Mesothelial cell of epicardium (in vitro differentiated cells): ENCODE measurements around the gene RNF13. TPM values are rescaled to one million over a fixed set of nuclear protein-coding genes. Genes with fewer than 3 reads are reported as not detected.
"Not testable (repeated sequence)": the region's sequence is repeated elsewhere in the genome, so short reads cannot be mapped to it uniquely, and the experiment has no call there.

ENCODE experiments used
- DNase-seq, 2 experiments: peaks; one replicate each; pipeline ENCODE4 v3.0.0; 2021; ENCODE audit warnings: low spot score in 2 of 2; ENCODE audit not compliant: unreplicated experiment in 2 of 2
- H3K27ac Mint-ChIP-seq: 2 replicates; pipeline ENCODE4 v1.8.0; 2021; ENCODE audit warnings: mixed read lengths
- H3K27me3 Mint-ChIP-seq: 2 replicates; pipeline ENCODE4 v1.8.0; 2021; ENCODE audit warnings: low read depth, mixed read lengths
- H3K36me3 Mint-ChIP-seq: 2 replicates; pipeline ENCODE4 v1.8.0; 2021; ENCODE audit warnings: mixed read lengths
- H3K4me1 Mint-ChIP-seq: 2 replicates; pipeline ENCODE4 v1.8.0; 2021; ENCODE audit warnings: mixed read lengths
- H3K4me3 Mint-ChIP-seq: 2 replicates; pipeline ENCODE4 v1.8.0; 2021; ENCODE audit warnings: mild to moderate bottlenecking, moderate library complexity, mixed read lengths
- H3K9me3 Mint-ChIP-seq: 2 replicates; pipeline ENCODE4 v1.8.0; 2021; ENCODE audit warnings: mixed read lengths
- CTCF ChIP-seq: fragments of 200-600 bp; sonication (generic); IDR thresholded peaks from one replicate; pipeline ENCODE4 v1.5.0; 2021; ENCODE audit warnings: antibody characterized with exemption; ENCODE audit not compliant: unreplicated experiment
- total RNA-seq: library from RNA; stranded (reverse); gene quantifications from 3 replicates; pipeline ENCODE4 v1.2.1, GENCODE V29; 2021

Gene RNF13
- total RNA-seq, 1 donor from 2014 or later = 29.8 TPM

GRCh38 chr3:149969940-149970715 lies 157.1 kb downstream of the RNF13 start:
- DNase-seq = peak; percentile 87 to 93
- Mint-ChIP-seq H3K4me1 (peaks cover 41% of the 10 kb centered on the region), H3K36me3 (peaks cover 10% of the 10 kb centered on the region), H3K27me3 (no peaks in the 10 kb centered on the region), H3K9me3 (peaks cover 9% of the 10 kb centered on the region), H3K4me3 (peak overlapping the region; percentile 93), H3K27ac (peak overlapping the region; percentile 93)
- TF ChIP-seq CTCF = no peak

GRCh38 chr3:149970716-149971402 lies 157.8 kb downstream of the RNF13 start, which contains the start of gene PFN2:
TSS of gene PFN2 (minus strand) at chr3:149970895. CDS start at chr3:149970856, 39 bp downstream.
- peaks cover 36% of the 10 kb centered on the region for H3K4me1 Mint-ChIP-seq
- peak within 1 kb of the TSS; percentile 99 for H3K27ac Mint-ChIP-seq
- H3K36me3 Mint-ChIP-seq = peaks cover 6% of the 10 kb centered on the region
- H3K27me3 Mint-ChIP-seq = no peaks in the 10 kb centered on the region
- H3K9me3 Mint-ChIP-seq = peaks cover 15% of the 10 kb centered on the region
- no peak for TF ChIP-seq CTCF
- peak; percentile 71 to 84 for DNase-seq
- H3K4me3 Mint-ChIP-seq = peak within 1 kb of the TSS; percentile 93

- peak overlapping the region; percentile 99 for H3K27ac Mint-ChIP-seq
- peaks cover 15% of the 10 kb centered on the region for H3K9me3 Mint-ChIP-seq
- peaks cover 36% of the 10 kb centered on the region for H3K4me1 Mint-ChIP-seq
- no peaks in the 10 kb centered on the region for H3K36me3 Mint-ChIP-seq
- DNase-seq = peak; percentile 38 to 80
- no peaks in the 10 kb centered on the region for H3K27me3 Mint-ChIP-seq
- TF ChIP-seq CTCF = no peak
- H3K4me3 Mint-ChIP-seq = peak overlapping the region; percentile 93
These were observed 158.5 kb downstream of the RNF13 start for GRCh38 chr3:149971403-149972075.

GRCh38 chr3:149975919-149976318 lies 162.9 kb downstream of the RNF13 start:
- Mint-ChIP-seq H3K36me3 (no peaks in the 10 kb centered on the region), H3K4me1 (peaks cover 38% of the 10 kb centered on the region), H3K9me3 (peaks cover 23% of the 10 kb centered on the region), H3K4me3 (no peak overlapping the region), H3K27me3 (no peaks in the 10 kb centered on the region), H3K27ac (no peak overlapping the region)
- TF ChIP-seq CTCF = no peak
- DNase-seq = no peak

GRCh38 chr3:149977386-149977785 lies 164.4 kb downstream of the RNF13 start:
- Mint-ChIP-seq H3K27me3 (no peaks in the 10 kb centered on the region), H3K27ac (peak overlapping the region; percentile 32), H3K4me3 (no peak overlapping the region), H3K9me3 (peaks cover 23% of the 10 kb centered on the region), H3K4me1 (peaks cover 30% of the 10 kb centered on the region), H3K36me3 (no peaks in the 10 kb centered on the region)
- TF ChIP-seq CTCF = no peak
- no peak for DNase-seq

GRCh38 chr3:149981979-149982378 lies 169.0 kb downstream of the RNF13 start:
- not testable (repeated sequence) for H3K9me3 Mint-ChIP-seq, H3K27me3 Mint-ChIP-seq, H3K36me3 Mint-ChIP-seq, DNase-seq, H3K4me3 Mint-ChIP-seq, H3K27ac Mint-ChIP-seq
- H3K4me1 Mint-ChIP-seq = peaks cover 15% of the 10 kb centered on the region

GRCh38 chr3:149983053-149983452 lies 170.0 kb downstream of the RNF13 start:
- not testable (repeated sequence) for H3K27ac Mint-ChIP-seq, H3K36me3 Mint-ChIP-seq, H3K27me3 Mint-ChIP-seq, H3K4me3 Mint-ChIP-seq, H3K9me3 Mint-ChIP-seq, H3K4me1 Mint-ChIP-seq, DNase-seq
